ENCODE measurements around the gene CAMK2D. TPM values are rescaled to one million over a fixed set of nuclear protein-coding genes. Genes with fewer than 3 reads are reported as not detected.

CAMK2D gene
- total and polyA plus RNA-seq, 7 donors: 24.3 to 78.1 (median 54.0) TPM

GRCh38 chr4:113674733-113675132, 86.8 kb downstream of the CAMK2D start:
- Histone ChIP-seq H3K27ac (no peak overlapping the region), H3K4me1 (peaks cover 0 to 36% (median 31%) of the 10 kb centered on the region in 4 donors), H3K36me3 (peaks cover 0 to under 1% (median 0%) of the 10 kb centered on the region in 4 donors), H3K4me3 (no peak overlapping the region), H3K9me3 (no peaks in the 10 kb centered on the region), H3K27me3 (no peaks in the 10 kb centered on the region)
- no peak for TF ChIP-seq POLR2A (IDR thresholded peaks at IDR 0.05)
- TF ChIP-seq, protein P1, sequence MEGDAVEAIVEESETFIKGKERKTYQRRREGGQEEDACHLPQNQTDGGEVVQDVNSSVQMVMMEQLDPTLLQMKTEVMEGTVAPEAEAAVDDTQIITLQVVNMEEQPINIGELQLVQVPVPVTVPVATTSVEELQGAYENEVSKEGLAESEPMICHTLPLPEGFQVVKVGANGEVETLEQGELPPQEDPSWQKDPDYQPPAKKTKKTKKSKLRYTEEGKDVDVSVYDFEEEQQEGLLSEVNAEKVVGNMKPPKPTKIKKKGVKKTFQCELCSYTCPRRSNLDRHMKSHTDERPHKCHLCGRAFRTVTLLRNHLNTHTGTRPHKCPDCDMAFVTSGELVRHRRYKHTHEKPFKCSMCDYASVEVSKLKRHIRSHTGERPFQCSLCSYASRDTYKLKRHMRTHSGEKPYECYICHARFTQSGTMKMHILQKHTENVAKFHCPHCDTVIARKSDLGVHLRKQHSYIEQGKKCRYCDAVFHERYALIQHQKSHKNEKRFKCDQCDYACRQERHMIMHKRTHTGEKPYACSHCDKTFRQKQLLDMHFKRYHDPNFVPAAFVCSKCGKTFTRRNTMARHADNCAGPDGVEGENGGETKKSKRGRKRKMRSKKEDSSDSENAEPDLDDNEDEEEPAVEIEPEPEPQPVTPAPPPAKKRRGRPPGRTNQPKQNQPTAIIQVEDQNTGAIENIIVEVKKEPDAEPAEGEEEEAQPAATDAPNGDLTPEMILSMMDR (IDR thresholded peaks at IDR 0.05): no peak
- TF ChIP-seq EP300 (IDR thresholded peaks at IDR 0.05): no peak
- TF ChIP-seq POLR2AphosphoS5 (IDR thresholded peaks at IDR 0.05): no peak
- 35 to 64% methylated on average over 2 of the region's 2 CpGs for whole genome bisulfite sequencing, 2 donors
- no peak for DNase-seq
- intact Hi-C loops (cut with DNase I): no loop called here

GRCh38 chr4:113674251-113674650, 87.3 kb downstream of the CAMK2D start:
- WGBS, 2 donors: 90 to 95% methylated on average over 1 of the region's 1 CpG
- no peak overlapping the region for H3K27ac ChIP-seq
- intact Hi-C loops (cut with DNase I): no loop called here
- DNase-seq: no peak
- peaks cover 0 to 5% (median 0%) of the 10 kb centered on the region in 4 donors for H3K36me3 ChIP-seq
- no peaks in the 10 kb centered on the region for H3K9me3 ChIP-seq
- no peaks in the 10 kb centered on the region for H3K27me3 ChIP-seq
- H3K4me3 ChIP-seq: no peak overlapping the region
- H3K4me1 ChIP-seq: peaks cover 0 to 36% (median 31%) of the 10 kb centered on the region in 4 donors
- TF ChIP-seq POLR2A (IDR thresholded peaks at IDR 0.05): no peak
- no peak for TF ChIP-seq POLR2AphosphoS5 (IDR thresholded peaks at IDR 0.05)
- TF ChIP-seq, protein P1 (IDR thresholded peaks at IDR 0.05): no peak
- TF ChIP-seq EP300 (IDR thresholded peaks at IDR 0.05): no peak

- Histone ChIP-seq H3K36me3 (peaks cover 0 to 5% (median 0%) of the 10 kb centered on the region in 4 donors), H3K27me3 (no peaks in the 10 kb centered on the region), H3K4me3 (no peak overlapping the region), H3K4me1 (peaks cover 0 to 36% (median 28%) of the 10 kb centered on the region in 4 donors), H3K27ac (no peak overlapping the region), H3K9me3 (no peaks in the 10 kb centered on the region)
- 98 to 99% methylated on average over 2 of the region's 2 CpGs for WGBS, 2 donors
- intact Hi-C loops (cut with DNase I): no loop called here
- TF ChIP-seq POLR2A (IDR thresholded peaks at IDR 0.05): no peak
- DNase-seq: no peak
Measured at GRCh38 chr4:113673450-113673849, 88.1 kb downstream of the CAMK2D start.

- TF ChIP-seq POLR2A (IDR thresholded peaks at IDR 0.05) (no peak), EP300 (IDR thresholded peaks at IDR 0.05) (no peak), POLR2AphosphoS5 (IDR thresholded peaks at IDR 0.05) (no peak)
- TF ChIP-seq, protein P1 (IDR thresholded peaks at IDR 0.05): no peak
- intact Hi-C loops (cut with DNase I): no loop called here
- 85% methylated on average over 8 of the region's 8 CpGs for WGBS, 2 donors
- no peak overlapping the region for H3K27ac ChIP-seq
- no peak overlapping the region for H3K4me3 ChIP-seq
- no peaks in the 10 kb centered on the region for H3K27me3 ChIP-seq
- peaks cover 0 to 5% (median 0%) of the 10 kb centered on the region in 4 donors for H3K36me3 ChIP-seq
- no peaks in the 10 kb centered on the region for H3K9me3 ChIP-seq
- DNase-seq: no peak
- H3K4me1 ChIP-seq: peaks cover 0 to 12% (median 0%) of the 10 kb centered on the region in 4 donors
Measured at GRCh38 chr4:113666386-113667114, 95.0 kb downstream of the CAMK2D start.

- Histone ChIP-seq H3K27ac (no peak overlapping the region), H3K4me1 (peaks cover 0 to 10% (median 0%) of the 10 kb centered on the region in 4 donors), H3K9me3 (no peaks in the 10 kb centered on the region), H3K36me3 (peaks cover 0 to 5% (median 0%) of the 10 kb centered on the region in 4 donors), H3K4me3 (no peak overlapping the region), H3K27me3 (no peaks in the 10 kb centered on the region)
- no peak for DNase-seq
- TF ChIP-seq EP300 (IDR thresholded peaks at IDR 0.05): no peak
- TF ChIP-seq POLR2A (IDR thresholded peaks at IDR 0.05): no peak
- no peak for TF ChIP-seq POLR2AphosphoS5 (IDR thresholded peaks at IDR 0.05)
- TF ChIP-seq, protein P1 (IDR thresholded peaks at IDR 0.05): no peak
- 88 to 97% methylated on average over 1 of the region's 1 CpG for WGBS, 2 donors
- intact Hi-C loops (cut with DNase I): no loop called here
Measured at GRCh38 chr4:113665036-113665435, 96.5 kb downstream of the CAMK2D start.

Measured in sigmoid colon (tissue), 7 donors.